ENCODE results near the gene ZNF333. TPM values are rescaled to one million over a fixed set of nuclear protein-coding genes. Genes with fewer than 3 reads are reported as not detected.
"Not testable (repeated sequence)": the region's sequence is repeated elsewhere in the genome, so short reads cannot be mapped to it uniquely, and the experiment has no call there.

The ZNF333 gene
- total RNA-seq, 6 experiments from 2014 or later = 7.9 to 10.0 (median 9.1) TPM

- Mint-ChIP-seq H3K27me3 (ENCODE audit: insufficient read depth) (peaks cover 3% of the 10 kb centered on the region; the same call in 1 of the 2 replicates), H3K9me3 (peaks cover 12% of the 10 kb centered on the region; the same call in 1 of the 2 replicates), H3K4me3 (no peak overlapping the region), H3K4me1 (ENCODE audit: low read depth) (no peaks in the 10 kb centered on the region), H3K36me3 (ENCODE audit: low read depth) (peaks cover 4% of the 10 kb centered on the region), H3K27ac (no peak overlapping the region)
- no peak for DNase-seq
- no peak for TF ChIP-seq CTCF (IDR thresholded peaks at IDR 0.05)
These were observed 80.3 kb downstream of the ZNF333 start for GRCh38 chr19:14770136-14770535.

GRCh38 chr19:14770944-14771839, 81.3 kb downstream of the ZNF333 start:
- Mint-ChIP-seq H3K27ac (no peak overlapping the region), H3K4me1 (ENCODE audit: low read depth) (no peaks in the 10 kb centered on the region), H3K4me3 (no peak overlapping the region), H3K9me3 (peaks cover 8% of the 10 kb centered on the region; the same call in 1 of the 2 replicates), H3K27me3 (ENCODE audit: insufficient read depth) (peaks cover 3% of the 10 kb centered on the region; the same call in 1 of the 2 replicates), H3K36me3 (ENCODE audit: low read depth) (no peaks in the 10 kb centered on the region)
- TF ChIP-seq CTCF (IDR thresholded peaks at IDR 0.05) = no peak
- DNase-seq = no peak

GRCh38 chr19:14772467-14772866, 82.6 kb downstream of the ZNF333 start:
- H3K27me3 Mint-ChIP-seq (ENCODE audit: insufficient read depth) = peaks cover 3% of the 10 kb centered on the region; the same call in 1 of the 2 replicates
- TF ChIP-seq CTCF (IDR thresholded peaks at IDR 0.05) = no peak
- no peak overlapping the region for H3K4me3 Mint-ChIP-seq
- no peaks in the 10 kb centered on the region for H3K36me3 Mint-ChIP-seq (ENCODE audit: low read depth)
- no peak for DNase-seq
- peaks cover 8% of the 10 kb centered on the region; the same call in 1 of the 2 replicates for H3K9me3 Mint-ChIP-seq
- no peak overlapping the region for H3K27ac Mint-ChIP-seq
- H3K4me1 Mint-ChIP-seq (ENCODE audit: low read depth) = no peaks in the 10 kb centered on the region

- H3K36me3 Mint-ChIP-seq (ENCODE audit: low read depth) = no peaks in the 10 kb centered on the region
- peaks cover 3% of the 10 kb centered on the region; the same call in 1 of the 2 replicates for H3K27me3 Mint-ChIP-seq (ENCODE audit: insufficient read depth)
- no peak for DNase-seq
- no peak for TF ChIP-seq CTCF (IDR thresholded peaks at IDR 0.05)
- H3K4me1 Mint-ChIP-seq (ENCODE audit: low read depth) = no peaks in the 10 kb centered on the region
- H3K4me3 Mint-ChIP-seq = no peak overlapping the region
- peaks cover 6% of the 10 kb centered on the region; the same call in 1 of the 2 replicates for H3K9me3 Mint-ChIP-seq
- H3K27ac Mint-ChIP-seq = no peak overlapping the region
These were observed 83.1 kb downstream of the ZNF333 start for GRCh38 chr19:14772995-14773394.

GRCh38 chr19:14773722-14774121, 83.9 kb downstream of the ZNF333 start:
- not testable (repeated sequence) for H3K36me3 Mint-ChIP-seq (ENCODE audit: low read depth); H3K4me1 Mint-ChIP-seq (ENCODE audit: low read depth); H3K27me3 Mint-ChIP-seq (ENCODE audit: insufficient read depth); DNase-seq; H3K4me3 Mint-ChIP-seq; H3K27ac Mint-ChIP-seq; H3K9me3 Mint-ChIP-seq

- TF ChIP-seq CTCF (IDR thresholded peaks at IDR 0.05) = no peak
- no peak overlapping the region for H3K4me3 Mint-ChIP-seq
- DNase-seq = no peak
- H3K9me3 Mint-ChIP-seq = peaks cover 4% of the 10 kb centered on the region; the same call in 1 of the 2 replicates
- peaks cover 5% of the 10 kb centered on the region; the same call in 1 of the 2 replicates for H3K27me3 Mint-ChIP-seq (ENCODE audit: insufficient read depth)
- no peaks in the 10 kb centered on the region for H3K4me1 Mint-ChIP-seq (ENCODE audit: low read depth)
- H3K36me3 Mint-ChIP-seq (ENCODE audit: low read depth) = no peaks in the 10 kb centered on the region
- no peak overlapping the region for H3K27ac Mint-ChIP-seq
These were observed 84.5 kb downstream of the ZNF333 start for GRCh38 chr19:14774373-14774772.

- H3K4me3 Mint-ChIP-seq; H3K4me1 Mint-ChIP-seq (ENCODE audit: low read depth); H3K36me3 Mint-ChIP-seq (ENCODE audit: low read depth); H3K27me3 Mint-ChIP-seq (ENCODE audit: insufficient read depth); DNase-seq; H3K9me3 Mint-ChIP-seq; H3K27ac Mint-ChIP-seq: not testable (repeated sequence)
These were observed 85.5 kb downstream of the ZNF333 start for GRCh38 chr19:14775326-14775725.
